VCaP (cell line): Measurements from ENCODE around the gene OAS3.
"Not testable (repeated sequence)": the region's sequence is repeated elsewhere in the genome, so short reads cannot be mapped to it uniquely, and the experiment has no call there.

ENCODE experiments used
- H3K27ac ChIP-seq: fragments of 450-650 bp; 2 replicates; pipeline ENCODE4 v1.5.1; 2017
- CTCF ChIP-seq: fragments of 450-650 bp; conservative IDR thresholded peaks from 2 replicates; pipeline ENCODE4 v1.5.1; 2017; ENCODE audit warnings: mild to moderate bottlenecking, moderate library complexity

OAS3 gene

GRCh38 chr12:112946236-112947000 is 8.1 kb downstream of the OAS3 start:
- H3K27ac ChIP-seq, result no peak overlapping the region
- no peak for TF ChIP-seq CTCF

- TF ChIP-seq CTCF, result no peak
Observed at GRCh38 chr12:112947314-112947713, 9.0 kb downstream of the OAS3 start.

GRCh38 chr12:112947761-112948160 is 9.5 kb downstream of the OAS3 start:
- no peak for TF ChIP-seq CTCF
- no peak overlapping the region for H3K27ac ChIP-seq

More at GRCh38 chr12:112947314-112947713, 9.0 kb downstream of the OAS3 start:
- H3K27ac ChIP-seq, result no peak overlapping the region

GRCh38 chr12:112948806-112949205 is 10.5 kb downstream of the OAS3 start:
- H3K27ac ChIP-seq, result no peak overlapping the region
- TF ChIP-seq CTCF, result no peak

- TF ChIP-seq CTCF, result no peak
- no peak overlapping the region for H3K27ac ChIP-seq
Observed at GRCh38 chr12:112950701-112951100, 12.4 kb downstream of the OAS3 start.

- not testable (repeated sequence) for H3K27ac ChIP-seq
Observed at GRCh38 chr12:112957125-112957524, 18.9 kb downstream of the OAS3 start.

GRCh38 chr12:112961074-112961473 is 22.8 kb downstream of the OAS3 start:
- no peak for TF ChIP-seq CTCF
- no peak overlapping the region for H3K27ac ChIP-seq

GRCh38 chr12:112961536-112961935 is 23.3 kb downstream of the OAS3 start:
- no peak overlapping the region for H3K27ac ChIP-seq

More at GRCh38 chr12:112961536-112961935, 23.3 kb downstream of the OAS3 start:
- TF ChIP-seq CTCF, result no peak
